Stimulated activated CD8-positive, alpha-beta memory T cell treated with anti-CD3 and anti-CD28 coated beads, Interleukin-4, amount 100 ng/mL, for 48 hours (primary cell): Measurements from ENCODE around the gene ARHGDIB.

ENCODE experiments used
- DNase-seq: peaks from one replicate; pipeline ENCODE4 v3.0.0-alpha.2; 2020

Gene ARHGDIB

DNA sequence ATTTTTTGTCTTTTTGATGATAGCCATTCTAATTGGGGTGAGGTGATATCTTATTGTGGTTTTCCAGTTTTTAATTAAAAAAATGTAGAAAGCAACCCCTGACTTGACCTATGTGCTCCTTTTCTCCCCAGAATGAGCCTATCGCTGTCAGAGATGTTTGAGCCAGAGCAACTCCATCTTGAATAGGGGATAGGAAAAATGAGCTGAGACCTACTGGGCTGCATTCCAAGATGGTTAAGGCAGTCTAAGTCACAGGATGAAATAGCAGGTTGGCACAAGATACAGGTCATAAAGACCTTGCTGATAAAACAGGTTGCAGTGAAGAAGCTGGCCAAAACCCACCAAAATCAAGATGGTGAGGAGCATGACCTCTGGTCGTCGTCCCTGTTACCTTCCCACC lies 36.9 kb downstream of the ARHGDIB start:
- DNase-seq, result no peak

DNA sequence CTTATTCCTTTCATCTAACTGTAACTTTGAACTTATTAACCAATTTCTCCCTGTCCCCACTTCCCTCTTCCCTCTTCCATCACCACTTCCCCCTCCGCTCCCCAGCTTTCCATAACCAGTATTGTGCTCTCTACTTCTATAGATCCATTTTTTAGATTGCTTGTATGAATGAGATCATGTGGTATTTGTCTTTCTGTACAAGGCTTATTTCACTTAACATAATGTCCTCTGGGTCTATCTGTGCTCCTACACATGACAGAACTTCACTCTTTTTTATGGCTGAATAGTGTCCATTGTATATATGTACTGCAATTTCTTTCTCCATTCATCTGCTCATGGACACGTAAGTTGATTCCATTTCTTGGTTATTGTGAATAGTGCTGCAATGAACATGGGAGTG lies 37.5 kb downstream of the ARHGDIB start:
- DNase-seq, result no peak

DNA sequence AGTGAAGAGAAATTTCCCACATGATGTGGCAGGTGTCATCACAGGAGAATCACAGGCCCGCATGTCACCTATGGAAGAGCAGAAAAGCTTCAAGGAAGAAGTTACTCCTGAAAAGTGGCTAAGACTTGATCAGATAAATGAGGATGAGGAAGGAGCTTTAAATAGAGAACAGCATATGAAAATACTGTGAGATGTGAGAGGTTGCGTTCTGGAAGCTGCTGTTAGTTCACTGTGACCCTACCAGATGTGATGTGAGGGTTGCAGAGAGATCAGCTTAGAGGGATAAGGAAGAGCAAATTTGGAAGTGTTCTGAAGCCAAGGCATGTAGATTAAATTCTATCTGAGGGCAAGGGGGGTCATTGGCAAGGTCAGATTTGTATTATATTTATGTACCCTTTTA lies 40.2 kb downstream of the ARHGDIB start:
- no peak for DNase-seq

DNA sequence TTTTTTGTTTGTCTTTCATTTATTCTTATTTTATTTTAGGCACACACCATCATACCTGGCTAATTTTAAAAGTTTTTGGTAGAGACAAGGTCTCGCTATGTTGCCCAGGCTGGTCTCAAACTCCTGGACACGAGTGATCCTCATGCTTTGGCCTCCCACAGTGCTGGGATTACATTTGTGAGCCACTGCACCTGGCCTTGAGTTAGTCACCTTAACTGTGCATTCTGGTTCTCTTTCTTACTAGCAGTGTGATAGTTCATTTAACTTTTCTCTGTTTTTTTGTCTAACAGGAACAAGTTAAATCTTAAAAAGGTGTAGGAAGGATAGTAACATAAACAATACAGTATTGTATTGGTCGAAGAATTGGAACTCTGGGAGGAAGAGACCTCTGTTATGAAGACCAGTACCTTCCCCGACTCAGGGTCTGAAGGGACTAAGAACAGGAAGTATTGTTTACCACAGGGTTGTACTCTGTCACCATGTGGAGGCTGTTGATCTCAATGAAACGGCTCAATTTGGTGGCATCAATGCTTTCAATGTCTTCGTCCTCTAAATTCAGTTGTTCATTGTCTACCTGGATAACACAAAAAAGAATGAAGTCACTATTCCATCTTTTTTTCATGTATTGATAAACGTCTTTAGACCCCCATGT lies 40.8 kb downstream of the ARHGDIB start:
- DNase-seq, result no peak

DNA sequence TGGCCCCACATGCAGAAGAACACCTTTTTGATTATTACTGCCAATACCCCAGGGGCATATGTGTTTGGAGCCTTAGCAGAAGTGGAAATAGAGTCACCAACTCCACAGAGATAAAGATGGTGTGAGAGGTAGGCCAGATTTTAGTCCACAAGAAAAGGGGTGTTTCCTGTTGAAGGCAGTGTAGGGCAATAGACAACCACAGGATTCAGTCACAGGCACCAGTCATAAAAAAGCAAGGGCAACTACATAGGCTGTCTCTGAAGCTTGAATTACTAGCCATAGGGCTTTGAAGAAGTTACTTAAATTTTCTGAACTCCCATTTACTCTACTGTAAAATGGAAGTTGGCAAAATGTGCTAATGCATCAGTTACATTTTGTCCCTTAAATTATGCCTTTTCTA lies 41.9 kb downstream of the ARHGDIB start:
- no peak for DNase-seq

DNA sequence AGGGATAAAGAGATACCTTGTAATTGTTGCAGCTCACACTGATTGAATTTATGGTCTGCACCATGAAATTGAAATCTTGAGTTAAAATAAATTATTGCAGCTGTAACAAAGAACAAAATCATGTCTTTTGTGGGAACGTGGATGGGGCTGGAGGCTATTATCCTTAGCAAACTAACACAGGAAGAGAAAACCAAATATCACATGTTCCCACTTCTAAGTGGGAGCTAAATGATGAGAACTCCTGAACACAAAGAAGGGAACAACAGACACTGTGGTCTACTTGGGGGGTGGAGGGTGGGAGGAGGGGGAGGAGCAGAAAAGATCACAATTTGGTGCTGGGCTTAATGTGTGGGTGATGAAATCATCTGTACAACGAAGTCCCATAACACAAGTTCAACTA lies 45.7 kb downstream of the ARHGDIB start:
- DNase-seq, result no peak

DNA sequence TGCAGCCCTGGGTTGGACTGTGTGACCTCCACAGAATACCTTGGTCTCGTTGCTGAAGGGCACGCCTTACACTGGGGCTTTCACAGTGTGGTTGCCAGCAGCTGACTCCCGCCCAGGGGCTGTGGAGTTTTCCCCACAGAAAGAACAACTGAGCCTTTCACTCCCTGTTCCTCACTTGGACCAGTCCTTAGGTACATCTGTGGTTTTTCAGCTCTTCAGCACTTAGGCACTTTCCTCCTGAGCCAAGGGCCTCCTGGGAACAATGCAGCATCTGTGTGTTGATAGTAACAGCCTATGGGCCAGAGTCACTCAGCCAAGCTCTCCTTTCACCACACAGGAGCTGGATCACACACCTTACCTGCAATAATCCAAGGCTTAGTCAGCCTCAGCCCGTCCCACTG lies 48.0 kb downstream of the ARHGDIB start:
- DNase-seq, result no peak

DNA sequence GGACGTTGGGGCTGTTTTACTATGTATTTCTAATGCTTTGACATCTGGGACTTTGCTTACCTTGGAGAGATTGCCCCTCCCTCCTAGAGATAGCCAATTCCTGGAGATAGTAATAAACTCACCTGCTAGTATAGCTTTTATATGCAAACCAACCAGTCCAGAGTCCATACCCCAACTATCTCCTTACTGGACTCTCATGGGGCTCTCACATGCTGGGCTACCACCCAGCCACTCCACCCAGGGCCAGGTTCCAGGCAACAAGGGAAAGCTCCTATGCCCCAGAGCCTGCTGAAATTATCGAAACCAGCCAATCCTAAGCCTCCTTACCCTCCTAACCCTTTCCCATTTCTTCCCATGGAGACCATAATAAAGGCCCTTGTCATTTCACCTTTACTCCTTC lies 50.3 kb downstream of the ARHGDIB start:
- DNase-seq, result no peak

DNA sequence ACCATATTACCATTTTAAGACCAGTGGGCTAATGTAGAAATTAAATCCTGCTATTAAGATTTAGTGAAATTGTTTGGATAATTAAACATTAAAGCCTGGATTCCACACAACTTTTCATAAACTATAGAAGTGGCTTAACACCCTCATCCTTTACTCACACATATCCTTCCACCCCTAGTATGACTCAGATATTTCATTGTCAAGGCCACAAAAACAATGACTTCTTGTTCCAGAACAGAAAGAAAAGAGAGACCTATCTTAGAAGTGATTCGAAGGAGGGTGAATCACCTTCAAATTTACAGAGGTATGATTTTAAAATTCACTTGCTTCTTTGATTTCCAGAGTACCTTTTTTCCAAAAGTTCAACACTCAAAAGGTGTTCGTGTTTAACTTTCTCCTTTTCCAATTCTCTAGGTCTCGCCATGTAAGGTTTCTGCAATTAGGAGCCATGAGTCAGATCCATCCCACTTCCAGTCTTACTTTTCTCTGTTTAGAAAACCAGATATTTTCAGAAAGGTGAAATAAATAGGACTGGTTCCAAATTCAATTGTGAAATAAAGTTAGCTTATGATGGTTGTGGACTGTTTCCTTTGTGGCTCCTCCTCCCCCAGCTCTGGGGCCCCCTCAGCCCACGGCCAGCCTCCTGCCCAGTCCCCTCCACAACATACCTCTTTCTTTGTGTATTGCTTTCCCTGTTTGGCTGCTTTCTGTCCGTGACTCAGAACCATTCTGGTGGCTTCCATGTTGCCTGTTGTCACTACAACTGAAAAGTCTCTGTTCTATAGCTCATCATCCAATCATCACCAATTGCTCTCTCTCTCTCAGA lies 51.1 kb downstream of the ARHGDIB start:
- peak; percentile 65 for DNase-seq

DNA sequence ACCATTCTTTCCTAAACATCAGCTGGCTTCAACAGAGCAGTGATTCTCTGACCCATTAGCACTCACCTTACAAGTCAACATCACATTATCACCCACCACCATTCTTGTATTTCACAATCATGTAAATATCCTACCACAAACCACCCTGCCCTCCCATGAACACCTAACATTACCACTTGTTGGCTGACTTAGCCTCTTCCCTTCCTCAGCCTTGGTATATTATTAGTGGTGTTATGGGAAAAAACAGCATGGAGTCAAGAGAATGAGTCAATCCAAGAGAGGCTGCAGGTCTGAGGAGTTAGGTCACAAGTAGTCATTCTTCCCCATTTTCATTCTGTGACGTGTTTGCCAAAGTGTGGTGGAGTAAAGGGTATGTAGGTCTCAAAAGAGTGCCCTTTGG lies 53.4 kb downstream of the ARHGDIB start:
- no peak for DNase-seq

DNA sequence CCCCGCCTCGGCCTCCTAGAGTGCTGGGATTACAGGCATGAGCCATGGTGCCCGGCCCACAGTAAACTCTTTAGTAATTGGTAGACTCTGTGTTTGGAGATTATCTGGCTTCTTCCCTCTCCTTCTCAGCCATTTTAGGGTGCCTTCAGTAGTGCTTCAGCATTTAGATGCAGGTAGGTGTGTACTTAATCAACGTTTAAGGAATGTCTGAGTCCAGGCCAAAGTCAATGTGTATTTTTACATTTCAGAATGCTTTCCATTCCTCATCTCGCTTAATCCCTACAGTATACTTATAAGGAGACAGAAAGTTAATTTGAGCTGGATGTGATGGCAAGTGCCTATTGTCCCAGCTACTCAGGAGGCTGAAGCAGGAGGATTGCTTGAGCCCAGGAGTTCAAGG lies 55.3 kb downstream of the ARHGDIB start:
- no peak for DNase-seq

DNA sequence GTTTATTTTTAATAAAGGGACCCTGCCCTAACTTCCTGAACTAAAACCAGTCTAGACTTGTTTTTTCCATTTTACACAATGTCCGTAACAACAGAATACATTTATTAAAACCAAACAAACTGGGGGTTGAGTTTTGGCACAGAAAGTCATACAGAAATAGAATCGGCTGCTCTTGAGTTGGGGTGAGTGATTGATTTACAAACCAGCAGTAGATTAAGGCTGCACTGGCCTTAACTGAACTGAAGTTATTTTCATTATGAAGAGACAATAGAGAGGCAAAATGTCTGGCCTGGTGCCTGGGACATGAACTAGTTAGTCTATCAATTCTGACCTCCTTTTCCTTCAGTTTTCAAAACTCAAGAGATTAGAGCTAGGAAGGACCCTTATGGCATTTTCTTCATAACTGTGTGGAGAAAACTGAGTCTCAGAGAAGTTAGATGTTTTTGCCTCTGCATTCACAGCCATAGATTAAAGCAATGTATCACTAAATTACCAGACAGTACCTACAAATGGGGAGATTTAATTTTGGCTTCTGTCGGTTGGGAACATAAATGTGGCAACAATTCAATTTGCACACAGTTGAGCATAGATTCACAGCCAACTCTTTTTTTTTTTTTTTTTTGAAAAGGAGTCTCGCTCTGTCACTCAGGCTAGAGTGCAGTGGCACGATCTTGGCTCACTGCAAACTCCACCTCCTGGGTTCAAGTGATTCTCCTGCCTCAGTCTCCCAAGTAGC lies 56.0 kb downstream of the ARHGDIB start:
- no peak for DNase-seq

DNA sequence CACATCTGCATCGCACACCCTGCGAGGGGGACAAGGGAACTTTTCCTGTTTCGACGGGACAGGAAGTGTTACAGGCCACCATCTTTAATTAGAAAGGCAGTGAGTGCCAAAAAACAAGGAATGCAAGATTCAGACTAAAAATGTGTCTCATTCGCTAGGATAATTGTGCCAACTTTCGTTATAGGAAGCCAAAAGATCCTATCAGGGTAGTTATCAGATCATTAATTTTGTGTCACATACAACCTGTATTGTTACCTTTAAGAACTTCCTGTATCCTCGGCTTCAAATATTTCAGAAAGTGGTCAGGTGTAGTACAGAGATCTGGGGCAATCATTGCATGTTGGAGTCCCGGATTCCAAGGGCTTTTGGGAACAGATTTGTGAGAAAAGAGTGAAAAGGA lies 56.5 kb downstream of the ARHGDIB start:
- DNase-seq, result no peak

DNA sequence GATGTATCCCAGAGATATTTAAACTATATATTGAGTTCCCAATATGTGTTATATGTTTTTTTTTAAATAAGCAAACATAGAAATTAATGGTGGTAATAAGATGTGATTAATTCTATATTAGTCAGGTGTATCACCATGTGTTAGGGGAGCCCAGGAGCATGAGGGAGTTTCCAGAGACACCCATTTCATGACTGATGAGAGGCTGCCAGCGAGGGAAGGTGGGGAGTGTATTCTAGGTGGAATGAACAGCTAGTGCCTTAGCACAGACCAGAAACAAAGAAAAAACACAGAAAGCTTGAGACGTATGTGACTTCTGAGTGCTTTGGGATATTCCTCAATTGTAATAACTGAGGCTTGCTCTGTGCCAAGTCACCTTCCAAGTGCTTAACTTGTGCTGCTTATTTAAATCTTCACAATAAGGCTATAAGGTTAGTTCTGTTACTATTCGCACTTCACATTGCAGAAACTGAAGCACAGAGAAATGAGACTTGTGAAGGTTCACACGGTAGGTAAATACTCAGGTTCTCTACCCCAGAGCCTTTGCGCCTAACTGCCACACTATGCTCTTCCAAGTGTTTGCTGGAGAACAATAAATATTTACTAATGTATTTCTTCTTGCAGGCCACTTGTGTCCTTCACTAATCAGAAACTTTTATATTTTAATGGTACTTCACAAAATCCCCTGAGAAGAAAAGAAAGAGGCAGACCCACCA lies 57.9 kb downstream of the ARHGDIB start:
- DNase-seq, result no peak

DNA sequence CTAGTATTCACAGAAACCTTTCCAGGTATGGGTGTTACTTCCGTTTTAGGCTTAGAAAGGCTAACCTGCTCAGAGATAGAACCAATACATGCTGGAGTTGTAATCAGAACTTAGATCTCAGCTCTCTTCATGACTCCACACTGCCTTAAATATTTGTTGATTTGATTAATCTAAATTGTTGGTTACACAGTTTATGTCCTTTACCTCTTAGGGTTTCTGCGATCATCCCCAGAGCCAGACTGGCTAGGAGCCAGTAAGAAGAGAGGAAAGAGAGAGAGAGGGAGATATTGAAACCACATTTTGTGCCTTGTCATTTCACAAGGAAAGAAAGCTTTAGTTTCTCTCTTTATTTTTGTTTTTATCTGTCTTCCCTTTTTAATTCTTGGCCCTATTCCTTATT lies 58.9 kb downstream of the ARHGDIB start:
- DNase-seq, result no peak

DNA sequence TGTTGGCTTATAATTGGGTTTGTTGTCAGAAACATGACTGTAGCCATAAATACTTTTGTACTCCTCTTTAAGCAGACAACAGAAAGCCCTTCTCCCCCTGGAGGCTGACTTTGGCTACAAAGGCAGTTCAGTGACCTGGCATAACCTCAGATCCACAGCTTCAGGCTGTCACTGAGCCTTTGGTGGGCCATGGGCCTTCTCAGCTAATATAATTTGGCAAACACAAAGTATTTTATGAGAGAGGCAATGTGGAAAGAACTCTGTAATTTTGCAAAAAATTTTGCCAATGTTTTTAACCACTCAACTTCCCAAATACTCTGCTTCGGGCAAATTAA lies 60.2 kb downstream of the ARHGDIB start:
- DNase-seq, result no peak

DNA sequence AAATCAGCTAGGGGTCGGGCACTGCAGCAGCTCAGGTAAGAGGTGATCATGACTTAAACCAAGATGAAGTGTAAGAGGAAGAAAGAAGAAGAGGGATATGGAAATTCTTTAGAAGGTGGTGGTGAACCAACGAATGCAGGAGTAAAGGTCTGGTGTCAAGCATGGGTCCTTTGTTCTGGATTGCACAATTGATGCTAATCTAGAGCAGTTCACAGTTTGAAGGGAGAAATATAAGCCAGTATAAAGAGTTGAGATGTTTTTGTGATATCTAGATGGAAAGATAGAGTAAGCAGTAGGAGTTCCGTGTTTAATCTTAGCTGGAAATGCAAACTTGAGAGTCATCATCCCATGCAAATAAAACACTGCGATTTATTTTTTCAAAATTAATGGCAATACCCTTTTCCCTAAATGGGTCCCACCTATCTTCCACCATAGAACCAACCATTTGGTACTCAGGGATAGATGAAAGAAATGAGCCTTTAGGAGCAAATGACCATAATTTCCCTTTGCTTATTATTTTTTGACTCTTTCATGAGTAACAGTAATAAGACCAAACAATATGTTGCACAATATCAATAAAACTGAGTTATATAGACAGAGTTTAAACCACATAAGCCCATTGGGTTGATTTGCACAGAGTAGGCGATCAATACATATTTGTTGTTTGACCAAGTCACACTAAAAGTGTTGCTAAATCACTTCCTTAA lies 60.7 kb downstream of the ARHGDIB start:
- no peak for DNase-seq

DNA sequence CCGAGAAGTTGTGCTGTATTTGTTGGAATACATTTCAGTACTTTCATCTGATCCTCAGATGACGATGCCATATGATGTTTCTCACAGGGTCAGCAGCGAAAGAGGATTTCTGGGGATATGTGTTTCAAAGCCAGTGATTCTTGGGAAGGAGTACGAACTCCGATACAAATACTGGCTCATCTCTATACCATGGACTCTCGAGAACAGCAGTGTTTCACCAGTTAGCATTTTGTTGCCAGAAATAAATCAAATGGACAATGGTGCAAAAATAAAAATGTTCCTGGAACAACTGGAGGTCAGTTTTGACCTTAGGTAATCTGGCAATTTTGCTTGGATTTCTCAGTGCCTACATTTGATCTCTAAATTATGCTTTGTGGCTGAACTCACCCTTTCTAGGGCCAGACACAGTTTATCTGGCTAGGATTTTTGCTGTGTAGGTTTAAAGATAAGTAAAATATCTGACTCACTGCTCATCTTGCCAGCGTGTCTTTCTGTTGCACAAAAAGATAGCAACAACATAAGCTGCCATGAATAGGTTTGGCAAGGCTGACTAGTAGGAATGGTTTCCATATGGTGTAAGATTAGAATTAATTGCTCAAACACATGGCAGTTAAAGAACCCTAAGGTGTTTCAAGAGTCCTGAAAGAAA lies 64.8 kb downstream of the ARHGDIB start:
- no peak for DNase-seq

DNA sequence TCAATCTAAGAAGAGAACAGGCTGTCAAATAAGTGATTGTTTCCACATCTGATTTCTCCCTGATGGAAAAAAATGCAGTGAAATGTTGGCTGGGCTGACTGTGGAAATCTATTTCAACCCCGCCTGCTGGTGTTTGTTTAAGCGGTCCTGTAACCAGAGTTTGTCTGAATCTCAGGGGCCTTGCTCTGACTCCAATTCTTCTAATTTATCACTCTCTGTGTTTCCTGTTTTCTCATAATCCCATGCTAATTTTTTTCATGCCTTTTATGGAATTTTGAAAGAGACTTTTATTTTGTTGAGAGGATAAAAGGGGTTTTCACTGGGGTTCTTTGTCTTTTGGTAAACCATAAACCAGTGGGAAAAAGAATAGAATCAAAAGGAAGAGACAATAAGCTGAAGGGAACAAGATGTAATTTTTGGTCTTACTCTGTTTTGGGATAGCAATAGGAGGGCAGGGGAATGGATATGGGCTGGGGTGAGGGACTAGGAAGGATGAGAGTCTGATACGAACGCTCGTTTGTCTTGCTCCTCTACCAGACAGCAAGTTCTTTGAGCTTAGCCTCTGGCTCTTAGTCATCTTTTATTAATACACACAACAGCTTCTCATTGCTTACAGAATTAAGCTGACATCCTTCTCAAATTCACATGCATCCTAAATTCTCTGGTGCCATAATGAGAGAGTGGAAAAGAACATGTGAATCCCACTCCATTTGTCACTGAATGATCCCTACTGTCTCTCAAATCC lies 67.7 kb downstream of the ARHGDIB start:
- DNase-seq, result no peak

DNA sequence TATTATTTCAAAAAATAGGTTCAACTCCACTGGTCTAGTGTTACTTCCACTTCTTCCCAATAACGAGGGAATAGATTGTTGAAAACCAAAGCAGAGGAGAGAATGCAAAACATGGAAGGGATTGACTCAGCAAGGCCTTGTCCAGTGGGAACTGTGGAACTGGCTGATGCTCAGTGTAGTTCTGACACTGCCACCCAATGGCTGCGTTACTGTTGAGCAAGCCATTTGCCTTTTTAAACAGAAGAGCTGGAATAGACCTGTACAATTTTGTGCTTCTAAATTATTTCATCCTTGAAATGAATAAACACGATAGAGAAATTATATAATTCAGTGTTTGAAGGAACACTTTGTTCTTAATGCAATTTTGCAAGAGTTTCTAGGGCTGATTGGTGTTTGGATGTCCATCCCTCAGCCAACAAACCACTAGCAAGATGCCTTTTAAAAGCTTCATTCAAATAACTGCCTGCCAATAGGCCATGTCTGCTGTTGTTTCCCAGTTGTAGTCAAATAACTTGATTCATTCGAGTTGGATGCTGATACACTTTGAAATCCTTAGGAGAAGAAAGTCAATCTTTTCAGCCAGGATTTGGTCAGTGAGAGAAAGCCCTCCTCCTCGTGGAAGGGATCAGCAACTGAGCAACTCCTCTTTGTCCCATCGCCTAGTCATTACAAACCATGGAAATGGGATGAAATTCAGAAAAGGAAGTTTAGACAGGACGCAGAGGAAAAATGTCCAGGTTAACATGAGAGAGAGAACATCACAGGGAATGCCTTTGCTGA lies 68.5 kb downstream of the ARHGDIB start:
- no peak for DNase-seq
